HG02885 (cell line): Measurements from ENCODE around the gene PARP16.
"Not testable (repeated sequence)": the region's sequence is repeated elsewhere in the genome, so short reads cannot be mapped to it uniquely, and the experiment has no call there.

Source experiments
- ATAC-seq: cut with Tn5 transposase; IDR thresholded peaks from one replicate; pipeline ENCODE4 v1.9.1; 2021; ENCODE audit warnings: mild to moderate bottlenecking; ENCODE audit not compliant: unreplicated experiment, poor library complexity

PARP16 gene

GRCh38 chr15:65285291-65286068 lies 1.2 kb downstream of the PARP16 start:
- ATAC-seq, result no peak

- ATAC-seq, result no peak
These were observed 8.2 kb downstream of the PARP16 start for GRCh38 chr15:65278480-65278879.

- no peak for ATAC-seq
These were observed 9.7 kb downstream of the PARP16 start for GRCh38 chr15:65277015-65277414.

- ATAC-seq, result no peak
These were observed 11.0 kb downstream of the PARP16 start for GRCh38 chr15:65275728-65276126.

- no peak for ATAC-seq
These were observed 11.5 kb downstream of the PARP16 start for GRCh38 chr15:65275104-65275727.

GRCh38 chr15:65270811-65271545 lies 15.7 kb downstream of the PARP16 start:
- not testable (repeated sequence) for ATAC-seq

GRCh38 chr15:65268411-65268810 lies 18.3 kb downstream of the PARP16 start:
- no peak for ATAC-seq

- no peak for ATAC-seq
These were observed 20.2 kb downstream of the PARP16 start for GRCh38 chr15:65266469-65266868.

GRCh38 chr15:65264863-65265430 lies 21.7 kb downstream of the PARP16 start:
- ATAC-seq, result no peak

GRCh38 chr15:65263313-65263712 lies 23.4 kb downstream of the PARP16 start:
- ATAC-seq, result no peak

GRCh38 chr15:65260968-65261367 lies 25.7 kb downstream of the PARP16 start:
- ATAC-seq, result no peak

GRCh38 chr15:65259367-65259797 lies 27.3 kb downstream of the PARP16 start:
- no peak for ATAC-seq

- ATAC-seq, result no peak
These were observed 28.1 kb downstream of the PARP16 start for GRCh38 chr15:65258375-65259262.

- no peak for ATAC-seq
These were observed 31.1 kb downstream of the PARP16 start for GRCh38 chr15:65255486-65256140.

- ATAC-seq, result no peak
These were observed 31.9 kb downstream of the PARP16 start for GRCh38 chr15:65254758-65255157.

- no peak for ATAC-seq
These were observed 32.3 kb downstream of the PARP16 start for GRCh38 chr15:65254356-65254755.

GRCh38 chr15:65249641-65250040 lies 37.0 kb downstream of the PARP16 start:
- peak; percentile 62 for ATAC-seq

- ATAC-seq, result no peak
These were observed 38.0 kb downstream of the PARP16 start for GRCh38 chr15:65248511-65249255.

GRCh38 chr15:65246939-65247338 lies 39.7 kb downstream of the PARP16 start:
- ATAC-seq, result no peak
